ENCODE results near the gene MRPL51. TPM values are rescaled to one million over a fixed set of nuclear protein-coding genes. Genes with fewer than 3 reads are reported as not detected.

Gene MRPL51
- polyA plus RNA-seq, 1 donor from 2014 or later = 117 TPM

DNA sequence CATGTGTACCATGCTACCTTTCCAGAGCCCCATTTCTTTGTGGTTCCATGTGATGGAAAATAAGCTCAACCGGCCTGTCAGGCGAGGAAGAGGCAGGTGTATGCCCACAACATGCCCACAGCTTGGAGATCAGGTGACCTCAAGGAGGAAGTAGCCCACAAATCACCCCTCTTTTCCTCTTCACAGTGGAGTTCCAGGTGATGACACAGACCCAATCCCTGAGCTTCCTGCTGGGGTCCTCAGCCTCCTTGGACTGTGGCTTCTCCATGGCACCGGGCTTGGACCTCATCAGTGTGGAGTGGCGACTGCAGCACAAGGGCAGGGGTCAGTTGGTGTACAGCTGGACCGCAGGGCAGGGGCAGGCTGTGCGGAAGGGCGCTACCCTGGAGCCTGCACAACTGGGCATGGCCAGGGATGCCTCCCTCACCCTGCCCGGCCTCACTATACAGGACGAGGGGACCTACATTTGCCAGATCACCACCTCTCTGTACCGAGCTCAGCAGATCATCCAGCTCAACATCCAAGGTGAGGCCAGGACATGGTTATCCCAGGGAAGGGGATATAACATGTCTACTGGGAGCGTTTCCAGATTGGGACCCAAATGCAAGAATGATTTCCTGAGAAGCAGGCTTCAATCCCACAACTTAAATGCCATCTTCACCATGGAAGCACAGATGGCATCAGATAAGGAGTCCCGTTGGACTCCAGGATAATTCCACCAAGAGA, 35.7 kb downstream of the MRPL51 start:
- Histone ChIP-seq H3K4me3 (ENCODE audit: low read length) (no peak overlapping the region), H2AFZ (ENCODE audit: low read depth, low read length) (no peak overlapping the region), H3K27me3 (ENCODE audit: insufficient read depth, low read depth, low read length) (no peaks in the 10 kb centered on the region), H3K9me2 (ENCODE audit: insufficient read depth, low read length) (no peaks in the 10 kb centered on the region), H3F3A (ENCODE audit: insufficient read depth, low read length, poor library complexity, severe bottlenecking) (no peaks in the 10 kb centered on the region), H3K27ac (ENCODE audit: low read length) (no peak overlapping the region), H4K20me1 (ENCODE audit: insufficient read depth) (no peaks in the 10 kb centered on the region), H3K79me2 (replicated peaks; ENCODE audit: insufficient read depth, low read length) (no peaks in the 10 kb centered on the region), H3K4me2 (ENCODE audit: low read length) (no peak overlapping the region), H3K9ac (ENCODE audit: low read length) (no peak overlapping the region), H3K9me3 (ENCODE audit: low read length) (no peaks in the 10 kb centered on the region), H3K36me3 (ENCODE audit: insufficient read depth, low read length) (no peaks in the 10 kb centered on the region)
- TF ChIP-seq, protein P1, sequence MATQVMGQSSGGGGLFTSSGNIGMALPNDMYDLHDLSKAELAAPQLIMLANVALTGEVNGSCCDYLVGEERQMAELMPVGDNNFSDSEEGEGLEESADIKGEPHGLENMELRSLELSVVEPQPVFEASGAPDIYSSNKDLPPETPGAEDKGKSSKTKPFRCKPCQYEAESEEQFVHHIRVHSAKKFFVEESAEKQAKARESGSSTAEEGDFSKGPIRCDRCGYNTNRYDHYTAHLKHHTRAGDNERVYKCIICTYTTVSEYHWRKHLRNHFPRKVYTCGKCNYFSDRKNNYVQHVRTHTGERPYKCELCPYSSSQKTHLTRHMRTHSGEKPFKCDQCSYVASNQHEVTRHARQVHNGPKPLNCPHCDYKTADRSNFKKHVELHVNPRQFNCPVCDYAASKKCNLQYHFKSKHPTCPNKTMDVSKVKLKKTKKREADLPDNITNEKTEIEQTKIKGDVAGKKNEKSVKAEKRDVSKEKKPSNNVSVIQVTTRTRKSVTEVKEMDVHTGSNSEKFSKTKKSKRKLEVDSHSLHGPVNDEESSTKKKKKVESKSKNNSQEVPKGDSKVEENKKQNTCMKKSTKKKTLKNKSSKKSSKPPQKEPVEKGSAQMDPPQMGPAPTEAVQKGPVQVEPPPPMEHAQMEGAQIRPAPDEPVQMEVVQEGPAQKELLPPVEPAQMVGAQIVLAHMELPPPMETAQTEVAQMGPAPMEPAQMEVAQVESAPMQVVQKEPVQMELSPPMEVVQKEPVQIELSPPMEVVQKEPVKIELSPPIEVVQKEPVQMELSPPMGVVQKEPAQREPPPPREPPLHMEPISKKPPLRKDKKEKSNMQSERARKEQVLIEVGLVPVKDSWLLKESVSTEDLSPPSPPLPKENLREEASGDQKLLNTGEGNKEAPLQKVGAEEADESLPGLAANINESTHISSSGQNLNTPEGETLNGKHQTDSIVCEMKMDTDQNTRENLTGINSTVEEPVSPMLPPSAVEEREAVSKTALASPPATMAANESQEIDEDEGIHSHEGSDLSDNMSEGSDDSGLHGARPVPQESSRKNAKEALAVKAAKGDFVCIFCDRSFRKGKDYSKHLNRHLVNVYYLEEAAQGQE (IDR thresholded peaks at IDR 0.05; ENCODE audit: borderline replicate concordance) = no peak

GRCh38 chr12:6452944-6453630, 40.0 kb downstream of the MRPL51 start:
- Histone ChIP-seq H3K9me2 (ENCODE audit: insufficient read depth, low read length) (no peaks in the 10 kb centered on the region), H3K79me2 (replicated peaks; ENCODE audit: insufficient read depth, low read length) (no peaks in the 10 kb centered on the region), H2AFZ (ENCODE audit: low read depth, low read length) (no peak overlapping the region), H3K36me3 (ENCODE audit: insufficient read depth, low read length) (no peaks in the 10 kb centered on the region), H3K27me3 (ENCODE audit: insufficient read depth, low read depth, low read length) (no peaks in the 10 kb centered on the region), H3K9ac (ENCODE audit: low read length) (no peak overlapping the region), H3F3A (ENCODE audit: insufficient read depth, low read length, poor library complexity, severe bottlenecking) (no peaks in the 10 kb centered on the region), H3K4me3 (ENCODE audit: low read length) (no peak overlapping the region), H3K27ac (ENCODE audit: low read length) (no peak overlapping the region), H3K4me2 (ENCODE audit: low read length) (no peak overlapping the region), H3K9me3 (ENCODE audit: low read length) (no peaks in the 10 kb centered on the region), H4K20me1 (ENCODE audit: insufficient read depth) (no peaks in the 10 kb centered on the region)
- no peak for TF ChIP-seq EZH2 (IDR thresholded peaks at IDR 0.05; ENCODE audit: borderline replicate concordance, insufficient read depth, low read length, poor library complexity, severe bottlenecking)
- no peak for TF ChIP-seq TAF1 (IDR thresholded peaks at IDR 0.05; ENCODE audit: low read depth)
- TF ChIP-seq, protein P2, sequence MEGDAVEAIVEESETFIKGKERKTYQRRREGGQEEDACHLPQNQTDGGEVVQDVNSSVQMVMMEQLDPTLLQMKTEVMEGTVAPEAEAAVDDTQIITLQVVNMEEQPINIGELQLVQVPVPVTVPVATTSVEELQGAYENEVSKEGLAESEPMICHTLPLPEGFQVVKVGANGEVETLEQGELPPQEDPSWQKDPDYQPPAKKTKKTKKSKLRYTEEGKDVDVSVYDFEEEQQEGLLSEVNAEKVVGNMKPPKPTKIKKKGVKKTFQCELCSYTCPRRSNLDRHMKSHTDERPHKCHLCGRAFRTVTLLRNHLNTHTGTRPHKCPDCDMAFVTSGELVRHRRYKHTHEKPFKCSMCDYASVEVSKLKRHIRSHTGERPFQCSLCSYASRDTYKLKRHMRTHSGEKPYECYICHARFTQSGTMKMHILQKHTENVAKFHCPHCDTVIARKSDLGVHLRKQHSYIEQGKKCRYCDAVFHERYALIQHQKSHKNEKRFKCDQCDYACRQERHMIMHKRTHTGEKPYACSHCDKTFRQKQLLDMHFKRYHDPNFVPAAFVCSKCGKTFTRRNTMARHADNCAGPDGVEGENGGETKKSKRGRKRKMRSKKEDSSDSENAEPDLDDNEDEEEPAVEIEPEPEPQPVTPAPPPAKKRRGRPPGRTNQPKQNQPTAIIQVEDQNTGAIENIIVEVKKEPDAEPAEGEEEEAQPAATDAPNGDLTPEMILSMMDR (IDR thresholded peaks at IDR 0.05; ENCODE audit: poor library complexity, severe bottlenecking) = no peak
- TF ChIP-seq POLR2AphosphoS5 (IDR thresholded peaks at IDR 0.05) = no peak
- no peak for TF ChIP-seq MXI1 (conservative IDR thresholded peaks at IDR 0.05; ENCODE audit: poor library complexity, severe bottlenecking)
- no peak for TF ChIP-seq SMC3 (conservative IDR thresholded peaks at IDR 0.05; ENCODE audit: poor library complexity)
- TF ChIP-seq RAD21 (conservative IDR thresholded peaks at IDR 0.05) = no peak
- TF ChIP-seq, protein P1 (IDR thresholded peaks at IDR 0.05; ENCODE audit: borderline replicate concordance) = no peak
- no peak for TF ChIP-seq EP300 (conservative IDR thresholded peaks at IDR 0.05; ENCODE audit: poor library complexity, severe bottlenecking)

All from neural cell (in vitro differentiated cells).